OCI-LY3 (cell line): ENCODE results near the gene POU5F2.

Experiments
- CTCF ChIP-seq: fragments of 200-600, 300-600 bp; sonication (generic); IDR thresholded peaks from 2 replicates; pipeline ENCODE4 v1.5.1; 2014; ENCODE audit warnings: antibody characterized with exemption, low read length, low read depth
- EZH2phosphoT487 ChIP-seq: fragments of 200-600 bp; shearing (Covaris generic); IDR thresholded peaks from 2 replicates; pipeline ENCODE4 v1.6.1; 2018; ENCODE audit warnings: antibody characterized with exemption, mixed run types, low read depth

GRCh38 chr5:93741136-93741811 is at the start of gene POU5F2:
- TF ChIP-seq CTCF (no peak), EZH2phosphoT487 (no peak)
